MM.1S (cell line): ENCODE results near the gene HSPE1.

ENCODE experiments used
- EZH2 ChIP-seq: fragments of 300-600 bp; sonication (generic); optimal IDR thresholded peaks from 2 replicates; pipeline ENCODE3; 2017; ENCODE audit warnings: low read depth, mild to moderate bottlenecking, antibody characterized with exemption, low read length, mixed read lengths
- EZH2phosphoT487 ChIP-seq: fragments of 300-600 bp; sonication (generic); IDR thresholded peaks from 2 replicates; pipeline ENCODE4 v1.6.1; 2018; ENCODE audit warnings: antibody characterized with exemption, low read length
- TF ChIP-seq, protein P1 (sequence below): fragments of 300-600 bp; sonication (generic); IDR thresholded peaks from 2 replicates; pipeline ENCODE4 v1.5.1; 2016; ENCODE audit warnings: antibody characterized with exemption, low read length, mixed read lengths

DNA sequence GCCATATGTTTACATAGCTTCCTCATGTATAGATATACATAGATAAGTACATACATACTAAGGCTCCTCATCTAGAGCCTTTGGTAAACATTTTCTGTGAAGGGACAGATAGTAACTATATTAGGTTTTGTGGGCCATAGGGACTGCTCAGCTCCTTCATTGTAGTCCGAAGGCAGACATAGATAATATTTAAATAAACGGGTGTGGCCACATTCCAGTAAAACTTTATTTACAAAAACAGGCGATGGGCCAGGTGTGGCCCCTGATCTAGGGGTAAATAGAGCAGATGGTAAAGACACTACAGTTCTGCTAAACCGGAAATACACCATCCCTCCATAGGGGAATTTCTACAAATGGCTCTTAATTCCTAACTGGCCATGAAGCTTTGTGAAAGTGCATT is 39.5 kb upstream of the HSPE1 start:
- TF ChIP-seq, protein P1, sequence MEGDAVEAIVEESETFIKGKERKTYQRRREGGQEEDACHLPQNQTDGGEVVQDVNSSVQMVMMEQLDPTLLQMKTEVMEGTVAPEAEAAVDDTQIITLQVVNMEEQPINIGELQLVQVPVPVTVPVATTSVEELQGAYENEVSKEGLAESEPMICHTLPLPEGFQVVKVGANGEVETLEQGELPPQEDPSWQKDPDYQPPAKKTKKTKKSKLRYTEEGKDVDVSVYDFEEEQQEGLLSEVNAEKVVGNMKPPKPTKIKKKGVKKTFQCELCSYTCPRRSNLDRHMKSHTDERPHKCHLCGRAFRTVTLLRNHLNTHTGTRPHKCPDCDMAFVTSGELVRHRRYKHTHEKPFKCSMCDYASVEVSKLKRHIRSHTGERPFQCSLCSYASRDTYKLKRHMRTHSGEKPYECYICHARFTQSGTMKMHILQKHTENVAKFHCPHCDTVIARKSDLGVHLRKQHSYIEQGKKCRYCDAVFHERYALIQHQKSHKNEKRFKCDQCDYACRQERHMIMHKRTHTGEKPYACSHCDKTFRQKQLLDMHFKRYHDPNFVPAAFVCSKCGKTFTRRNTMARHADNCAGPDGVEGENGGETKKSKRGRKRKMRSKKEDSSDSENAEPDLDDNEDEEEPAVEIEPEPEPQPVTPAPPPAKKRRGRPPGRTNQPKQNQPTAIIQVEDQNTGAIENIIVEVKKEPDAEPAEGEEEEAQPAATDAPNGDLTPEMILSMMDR, result no peak
- TF ChIP-seq EZH2phosphoT487 (no peak), EZH2 (no peak)
